Type B pancreatic cell (in vitro differentiated cells): ENCODE data around the gene CPD. TPM values are rescaled to one million over a fixed set of nuclear protein-coding genes. Genes with fewer than 3 reads are reported as not detected.
"Not testable (repeated sequence)": the region's sequence is repeated elsewhere in the genome, so short reads cannot be mapped to it uniquely, and the experiment has no call there.

ENCODE experiments used
- DNase-seq: peaks from one replicate; pipeline ENCODE4 v3.0.0; 2021; ENCODE audit warnings: mixed read lengths; ENCODE audit not compliant: unreplicated experiment; ENCODE audit errors: extremely low spot score
- H3K27ac Mint-ChIP-seq: 2 replicates; pipeline ENCODE4 v1.8.0; 2021; ENCODE audit warnings: mild to moderate bottlenecking, mixed read lengths
- H3K27me3 Mint-ChIP-seq: 2 replicates; pipeline ENCODE4 v1.8.0; 2021; ENCODE audit warnings: mixed read lengths
- H3K36me3 Mint-ChIP-seq: 2 replicates; pipeline ENCODE4 v1.8.0; 2021; ENCODE audit warnings: mixed read lengths
- H3K4me1 Mint-ChIP-seq: one replicate; pipeline ENCODE4 v1.8.0; 2021; ENCODE audit warnings: mixed read lengths; ENCODE audit not compliant: unreplicated experiment
- H3K4me3 Mint-ChIP-seq: 2 replicates; pipeline ENCODE4 v1.8.0; 2021; ENCODE audit warnings: mild to moderate bottlenecking, mixed read lengths
- H3K9me3 Mint-ChIP-seq: 2 replicates; pipeline ENCODE4 v1.8.0; 2021; ENCODE audit warnings: mixed read lengths
- total RNA-seq: library from RNA; stranded (reverse); gene quantifications from 2 replicates; pipeline ENCODE4 v1.2.1, GENCODE V29; 2021; ENCODE audit warnings: low replicate concordance
- TF ChIP-seq, protein P1 (sequence below): fragments of 200-600 bp; sonication (generic); conservative IDR thresholded peaks from 2 replicates; pipeline ENCODE4 v1.5.0; 2021; ENCODE audit warnings: antibody characterized with exemption, mild to moderate bottlenecking

Gene CPD
- total RNA-seq, 1 donor from 2014 or later = 71.2 TPM

DNA sequence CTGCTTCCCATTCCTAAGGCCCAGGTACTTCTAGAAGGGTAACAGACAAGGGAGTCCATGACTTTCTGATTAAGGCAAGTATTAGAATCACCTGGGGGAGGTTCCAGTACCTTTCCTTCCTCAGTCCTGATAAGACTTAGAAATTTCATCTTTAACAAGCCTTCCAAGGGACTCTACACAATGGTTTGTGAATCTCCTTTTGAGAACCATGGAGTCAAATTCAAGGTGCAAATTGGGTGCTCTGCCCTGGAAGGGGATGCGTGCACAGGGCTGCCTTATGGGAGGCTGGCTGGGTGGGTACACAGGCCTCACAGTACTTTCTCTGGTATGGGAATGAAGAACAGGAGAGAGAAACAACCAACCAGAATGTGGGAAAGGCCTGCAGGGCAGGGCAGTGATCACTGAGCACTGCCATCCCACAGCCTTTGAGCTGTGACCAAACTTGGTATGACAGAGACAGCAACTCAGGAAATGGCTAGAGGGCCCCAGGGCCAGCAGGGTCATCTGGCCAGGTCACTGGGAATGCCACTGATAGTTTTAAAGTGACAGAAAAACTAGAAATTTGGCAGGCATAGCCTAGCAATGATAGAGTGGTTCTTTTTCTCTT, 41.2 kb upstream of the CPD start:
- Mint-ChIP-seq H3K4me3 (no peak overlapping the region), H3K36me3 (no peaks in the 10 kb centered on the region), H3K27me3 (no peaks in the 10 kb centered on the region), H3K4me1 (peaks cover 22% of the 10 kb centered on the region), H3K9me3 (peaks cover 10% of the 10 kb centered on the region), H3K27ac (no peak overlapping the region)
- TF ChIP-seq, protein P1, sequence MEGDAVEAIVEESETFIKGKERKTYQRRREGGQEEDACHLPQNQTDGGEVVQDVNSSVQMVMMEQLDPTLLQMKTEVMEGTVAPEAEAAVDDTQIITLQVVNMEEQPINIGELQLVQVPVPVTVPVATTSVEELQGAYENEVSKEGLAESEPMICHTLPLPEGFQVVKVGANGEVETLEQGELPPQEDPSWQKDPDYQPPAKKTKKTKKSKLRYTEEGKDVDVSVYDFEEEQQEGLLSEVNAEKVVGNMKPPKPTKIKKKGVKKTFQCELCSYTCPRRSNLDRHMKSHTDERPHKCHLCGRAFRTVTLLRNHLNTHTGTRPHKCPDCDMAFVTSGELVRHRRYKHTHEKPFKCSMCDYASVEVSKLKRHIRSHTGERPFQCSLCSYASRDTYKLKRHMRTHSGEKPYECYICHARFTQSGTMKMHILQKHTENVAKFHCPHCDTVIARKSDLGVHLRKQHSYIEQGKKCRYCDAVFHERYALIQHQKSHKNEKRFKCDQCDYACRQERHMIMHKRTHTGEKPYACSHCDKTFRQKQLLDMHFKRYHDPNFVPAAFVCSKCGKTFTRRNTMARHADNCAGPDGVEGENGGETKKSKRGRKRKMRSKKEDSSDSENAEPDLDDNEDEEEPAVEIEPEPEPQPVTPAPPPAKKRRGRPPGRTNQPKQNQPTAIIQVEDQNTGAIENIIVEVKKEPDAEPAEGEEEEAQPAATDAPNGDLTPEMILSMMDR = no peak
- no peak for DNase-seq

DNA sequence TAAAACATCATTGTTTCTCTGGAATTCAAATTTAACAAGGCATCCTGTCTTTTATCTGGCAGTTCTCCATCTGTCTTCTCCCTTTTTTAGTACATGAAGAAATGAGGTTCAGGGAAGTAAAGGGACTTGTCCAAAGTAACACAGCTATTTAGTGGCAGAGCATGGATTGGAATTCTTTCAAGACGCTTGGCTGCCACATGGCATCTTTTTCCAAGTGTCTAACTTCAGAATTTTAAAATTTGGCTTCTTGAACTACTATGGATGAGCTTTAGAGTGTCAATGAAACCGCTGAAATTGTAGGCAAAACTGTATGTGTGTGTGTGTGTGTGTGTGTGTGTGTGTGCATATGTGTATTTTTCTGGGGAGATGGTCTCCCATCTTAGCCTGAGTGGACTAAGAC, 39.6 kb upstream of the CPD start:
- no peaks in the 10 kb centered on the region for H3K36me3 Mint-ChIP-seq
- no peak overlapping the region for H3K27ac Mint-ChIP-seq
- DNase-seq = no peak
- no peaks in the 10 kb centered on the region for H3K27me3 Mint-ChIP-seq
- TF ChIP-seq, protein P1 = no peak
- H3K4me1 Mint-ChIP-seq = peaks cover 25% of the 10 kb centered on the region
- H3K9me3 Mint-ChIP-seq = peaks cover 10% of the 10 kb centered on the region
- no peak overlapping the region for H3K4me3 Mint-ChIP-seq

DNA sequence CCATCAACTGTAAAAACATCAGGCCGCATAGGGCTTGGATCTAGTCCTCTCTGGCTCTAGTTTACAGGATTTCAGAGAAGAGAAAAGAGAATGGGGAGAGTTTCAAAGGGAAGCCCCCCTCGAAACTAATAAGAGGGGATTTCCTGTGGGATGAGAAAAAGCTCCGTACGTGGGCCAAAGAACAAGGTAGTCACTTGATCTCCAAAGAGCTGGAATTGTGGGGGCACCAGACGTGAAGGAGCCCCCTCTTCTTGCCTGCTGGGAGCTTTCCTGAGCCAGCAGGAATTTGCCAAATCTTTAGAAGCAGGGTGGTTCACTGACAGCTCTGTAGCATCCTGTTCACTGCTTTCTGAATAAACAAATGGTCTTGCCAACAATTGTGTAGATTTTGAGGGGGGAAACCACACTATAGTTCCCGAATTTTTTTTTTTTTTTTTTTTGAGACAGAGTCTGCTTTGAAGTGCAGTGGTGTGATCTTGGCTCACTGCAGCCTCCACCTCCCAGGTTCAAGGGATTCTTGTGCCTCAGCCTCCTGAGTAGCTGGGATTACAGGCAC, 37.8 kb upstream of the CPD start:
- Mint-ChIP-seq H3K9me3 (peaks cover 10% of the 10 kb centered on the region), H3K4me3 (no peak overlapping the region), H3K4me1 (peaks cover 35% of the 10 kb centered on the region), H3K27ac (no peak overlapping the region), H3K27me3 (no peaks in the 10 kb centered on the region), H3K36me3 (no peaks in the 10 kb centered on the region)
- no peak for DNase-seq
- TF ChIP-seq, protein P1 = no peak

DNA sequence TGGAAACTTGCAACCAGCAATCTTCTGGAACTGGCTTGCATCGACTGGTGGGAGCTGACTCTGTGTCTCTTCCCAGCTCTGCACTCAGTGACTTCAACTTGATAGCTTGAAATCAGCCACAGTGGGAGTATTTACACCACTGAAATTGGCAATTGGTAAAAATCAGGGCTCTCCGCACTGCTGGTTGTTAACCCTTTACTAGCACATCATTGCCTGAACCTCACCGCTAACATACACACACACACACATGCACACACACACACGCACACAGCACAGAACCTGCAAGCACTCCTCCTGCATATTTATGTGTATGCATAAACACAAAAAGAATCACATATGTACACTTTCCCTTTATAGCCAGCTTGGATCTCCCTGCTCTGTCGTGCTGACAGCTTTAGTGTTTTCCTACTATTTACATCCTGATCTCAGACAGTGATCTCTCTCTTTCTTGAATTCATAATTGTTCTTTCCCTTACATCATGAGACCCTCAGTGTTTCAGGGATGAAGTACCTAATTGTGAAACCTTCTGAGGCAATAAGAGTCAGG, 37.0 kb upstream of the CPD start:
- TF ChIP-seq, protein P1 = no peak
- H3K27ac Mint-ChIP-seq = no peak overlapping the region
- H3K4me1 Mint-ChIP-seq = peaks cover 30% of the 10 kb centered on the region
- H3K27me3 Mint-ChIP-seq = no peaks in the 10 kb centered on the region
- H3K9me3 Mint-ChIP-seq = peaks cover 4% of the 10 kb centered on the region
- H3K36me3 Mint-ChIP-seq = no peaks in the 10 kb centered on the region
- no peak overlapping the region for H3K4me3 Mint-ChIP-seq
- no peak for DNase-seq

DNA sequence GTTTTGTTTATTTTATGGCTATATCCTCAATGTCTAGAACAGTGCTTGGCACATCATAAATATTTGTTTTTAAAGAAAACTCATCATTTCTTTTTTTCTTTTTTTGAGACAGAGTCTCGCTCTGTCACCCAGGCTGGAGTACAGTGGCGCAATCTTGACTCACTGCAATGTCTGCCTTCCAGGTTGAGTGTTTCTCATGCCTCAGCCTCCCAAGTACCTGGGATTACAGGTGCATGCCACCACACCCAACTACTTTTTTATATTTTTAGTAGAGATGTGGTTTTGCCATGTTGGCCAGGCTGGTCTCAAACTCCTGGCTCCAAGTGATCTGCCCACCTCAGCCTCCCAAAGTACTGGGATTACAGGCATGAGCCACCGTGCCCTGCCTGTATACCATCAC, 35.5 kb upstream of the CPD start:
- H3K4me3 Mint-ChIP-seq, H3K27me3 Mint-ChIP-seq, DNase-seq, H3K36me3 Mint-ChIP-seq, H3K9me3 Mint-ChIP-seq: not testable (repeated sequence)
- H3K27ac Mint-ChIP-seq = peak overlapping the region; percentile 86
- H3K4me1 Mint-ChIP-seq = peaks cover 29% of the 10 kb centered on the region

DNA sequence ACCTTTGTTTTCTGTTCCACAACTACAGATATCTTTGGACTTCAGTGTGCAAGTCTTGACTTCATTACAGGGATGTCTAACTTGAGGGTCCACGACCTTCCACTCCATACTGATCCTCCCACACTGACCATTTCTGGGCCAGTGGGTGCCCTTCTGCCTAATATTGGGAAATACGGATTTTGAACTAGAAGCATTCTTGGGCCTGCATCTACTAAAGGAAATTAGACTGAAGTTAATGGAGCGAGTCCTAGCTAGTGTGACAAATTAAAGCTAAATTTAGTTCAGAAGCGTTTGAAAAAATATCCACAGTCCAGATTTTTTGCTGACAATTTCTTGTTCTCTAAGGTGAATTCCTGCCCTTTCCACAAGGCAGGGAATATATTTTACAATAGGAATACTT, 34.9 kb upstream of the CPD start:
- Mint-ChIP-seq H3K4me3 (no peak overlapping the region), H3K36me3 (no peaks in the 10 kb centered on the region), H3K27me3 (no peaks in the 10 kb centered on the region), H3K27ac (peak overlapping the region; percentile 86), H3K9me3 (peaks cover 4% of the 10 kb centered on the region), H3K4me1 (peaks cover 29% of the 10 kb centered on the region)
- DNase-seq = no peak
- TF ChIP-seq, protein P1 = no peak
